Natural killer cell (primary cell): ENCODE data around the gene LRRC74B. TPM values are rescaled to one million over a fixed set of nuclear protein-coding genes. Genes with fewer than 3 reads are reported as not detected.

Source experiments
- ATAC-seq, 3 donors: fragments of 150-1000 bp in 2 of 3; fragments of 200-7000 bp in 1 of 3; cut with Tn5 transposase; 1 replicate in 1 of 3; 2 replicates in 2 of 3; pipeline ENCODE4 v1.10.0; 2021; ENCODE audit warnings: mild to moderate bottlenecking in 2 of 3, moderate library complexity in 2 of 3
- DNase-seq, 2 donors: peaks; one replicate each; pipeline versions ENCODE4 v3.0.0 to v3.0.0-alpha.2; 2013 to 2021; ENCODE audit warnings: mixed read lengths in 1 of 2
- H3K27ac ChIP-seq: one replicate; pipeline ENCODE4 v1.5.1; 2013; ENCODE audit warnings: mild to moderate bottlenecking, low read length
- H3K27me3 ChIP-seq: one replicate; pipeline ENCODE4 v1.6.1; 2013; ENCODE audit warnings: low read length; ENCODE audit not compliant: control insufficient read depth, insufficient read depth
- H3K36me3 ChIP-seq: one replicate; pipeline ENCODE4 v1.6.1; 2013; ENCODE audit warnings: low read length; ENCODE audit not compliant: control insufficient read depth, insufficient read depth
- H3K4me1 ChIP-seq: one replicate; pipeline ENCODE4 v1.6.1; 2013; ENCODE audit warnings: low read length; ENCODE audit not compliant: control insufficient read depth, insufficient read depth
- H3K4me3 ChIP-seq: one replicate; pipeline ENCODE4 v1.5.1; 2013; ENCODE audit warnings: low read length
- H3K9me3 ChIP-seq: one replicate; pipeline ENCODE4 v1.6.1; 2013; ENCODE audit warnings: low read length; ENCODE audit not compliant: control insufficient read depth, insufficient read depth
- H3K27ac Mint-ChIP-seq, 2 donors: one replicate each; pipeline ENCODE4 v1.8.0; 2022; ENCODE audit warnings: mild to moderate bottlenecking in 2 of 2, mixed read lengths in 2 of 2, moderate library complexity in 1 of 2
- H3K27me3 Mint-ChIP-seq, 2 donors: one replicate each; pipeline ENCODE4 v1.8.0; 2022; ENCODE audit warnings: low read depth in 2 of 2, mixed read lengths in 2 of 2
- H3K36me3 Mint-ChIP-seq: one replicate; pipeline ENCODE4 v1.8.0; 2022; ENCODE audit warnings: mixed read lengths
- H3K4me1 Mint-ChIP-seq, 2 donors: one replicate each; pipeline ENCODE4 v1.8.0; 2022; ENCODE audit warnings: mixed read lengths in 2 of 2
- H3K4me3 Mint-ChIP-seq: one replicate; pipeline ENCODE4 v1.8.0; 2022; ENCODE audit warnings: mild to moderate bottlenecking, moderate library complexity, mixed read lengths
- H3K9me3 Mint-ChIP-seq, 2 donors: one replicate each; pipeline ENCODE4 v1.8.0; 2022; ENCODE audit warnings: mixed read lengths in 2 of 2
- CTCF ChIP-seq: fragments of 200-600 bp; IDR thresholded peaks from one replicate; pipeline ENCODE4 v1.8.0; 2022; ENCODE audit warnings: antibody characterized with exemption
- WGBS: methylation state at CpG from one replicate; pipeline ENCODE4 v1.1.7; 2013; ENCODE audit warnings: missing lambda C conversion rate; ENCODE audit not compliant: insufficient coverage; 5-methylcytosine and 5-hydroxymethylcytosine counted together
- intact Hi-C: fragments of 100-400 bp; cut with micrococcal nuclease; formaldehyde crosslinking; loops from one replicate; pipeline ENCODE4 v1.14.2; 2022
- total RNA-seq, 4 donors: library from RNA; stranded (reverse); fragments of 120-200 nt in 1 of 4; gene quantifications; one replicate each; pipeline versions ENCODE4 v1.2.3 to v1.2.4, GENCODE V29; 2013 to 2022

LRRC74B gene
- total RNA-seq, 3 donors from 2014 or later (not counting 1 experiment from before 2014, with no cell fraction given): 0.11 TPM; not detected in 2

DNA sequence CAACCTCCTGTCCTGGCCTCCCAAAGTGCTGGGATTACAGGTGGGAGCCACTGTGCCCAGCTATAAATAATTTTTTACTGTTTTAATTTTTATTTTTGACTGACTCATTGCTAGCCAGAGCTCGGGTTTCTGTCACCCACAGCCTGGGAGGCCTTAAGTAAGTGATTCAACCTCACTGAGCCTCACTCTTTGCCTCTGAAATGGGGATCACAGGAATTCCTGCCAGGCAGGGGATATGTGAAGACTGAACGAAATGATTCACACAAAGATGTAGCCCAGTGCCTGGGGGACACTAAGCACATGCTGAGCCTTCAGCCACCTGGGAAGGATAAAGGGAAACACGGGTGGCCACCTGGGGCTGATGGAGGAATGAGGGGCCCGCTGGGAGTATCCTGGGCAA, 3.8 kb upstream of the LRRC74B start:
- Mint-ChIP-seq H3K4me1 (peaks cover 17 to 33% of the 10 kb centered on the region in 2 donors), H3K36me3 (no peaks in the 10 kb centered on the region), H3K27ac (no peak overlapping the region), H3K9me3 (no peaks in the 10 kb centered on the region), H3K27me3 (peaks cover 17 to 21% of the 10 kb centered on the region in 2 donors), H3K4me3 (no peak overlapping the region)
- H3K9me3 ChIP-seq: no peaks in the 10 kb centered on the region
- intact Hi-C loops: no loop called here
- peaks cover 25% of the 10 kb centered on the region for H3K4me1 ChIP-seq
- H3K27ac ChIP-seq: no peak overlapping the region
- H3K4me3 ChIP-seq: no peak overlapping the region
- WGBS: 82% methylated on average over 4 of the region's 4 CpGs
- no peak for TF ChIP-seq CTCF
- no peaks in the 10 kb centered on the region for H3K27me3 ChIP-seq
- H3K36me3 ChIP-seq: no peaks in the 10 kb centered on the region
- DNase-seq (no peak), ATAC-seq (no peak)

DNA sequence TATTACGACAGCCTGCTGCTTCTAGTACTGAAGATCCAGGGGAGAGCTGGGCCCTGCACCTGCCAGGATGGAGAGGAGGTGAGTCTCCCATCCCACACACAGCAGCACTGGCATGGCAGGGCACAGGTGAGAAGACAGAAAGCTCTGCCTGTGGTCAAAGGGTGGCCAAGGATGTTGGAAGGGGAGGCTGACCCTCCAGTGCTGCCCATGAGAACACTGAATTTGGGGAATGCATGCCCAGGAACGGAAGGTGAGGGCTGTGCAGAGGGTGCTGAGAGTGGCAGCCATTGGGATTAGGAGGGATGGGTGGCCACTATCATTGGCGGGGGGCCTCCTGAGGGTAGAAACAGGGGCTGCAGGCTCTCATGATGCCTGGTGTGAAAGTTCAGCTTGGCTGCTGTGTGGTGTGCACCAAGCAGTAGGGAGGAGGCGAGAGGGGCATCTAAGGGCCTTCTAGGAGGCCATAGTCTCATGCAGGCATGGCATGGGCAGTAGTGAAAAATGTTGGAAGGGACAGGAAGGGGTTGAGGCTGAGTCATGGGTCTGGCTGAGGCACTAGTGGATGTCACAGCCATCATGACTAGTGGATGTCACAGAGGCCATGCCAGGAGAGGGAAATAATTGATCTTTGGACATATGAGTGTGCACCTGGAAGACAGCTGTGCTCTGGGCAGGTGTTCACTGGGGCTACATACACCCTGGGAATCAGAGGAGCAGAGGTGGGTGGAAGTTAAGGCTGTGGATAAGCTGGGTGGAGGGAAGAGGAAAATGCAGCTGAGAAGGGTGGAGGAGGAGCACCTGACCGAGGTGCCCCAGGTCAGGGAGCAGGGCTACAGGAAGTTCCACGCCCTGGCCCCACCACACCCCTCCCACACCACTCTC, 2.5 kb upstream of the LRRC74B start:
- intact Hi-C loops: no loop called here

GRCh38 chr22:21043860-21044535, 1.7 kb upstream of the LRRC74B start:
- H3K36me3 Mint-ChIP-seq: no peaks in the 10 kb centered on the region
- H3K4me1 ChIP-seq: peaks cover 25% of the 10 kb centered on the region
- no peak overlapping the region for H3K27ac ChIP-seq
- H3K27me3 ChIP-seq: no peaks in the 10 kb centered on the region
- H3K9me3 Mint-ChIP-seq: no peaks in the 10 kb centered on the region
- H3K27ac Mint-ChIP-seq: peak overlapping the region in 1 of 2 donors; percentile 94
- no peaks in the 10 kb centered on the region for H3K9me3 ChIP-seq
- no peak for ATAC-seq
- H3K27me3 Mint-ChIP-seq: peaks cover 17 to 21% of the 10 kb centered on the region in 2 donors
- H3K4me1 Mint-ChIP-seq: peaks cover 17 to 33% of the 10 kb centered on the region in 2 donors
- no peaks in the 10 kb centered on the region for H3K36me3 ChIP-seq
- intact Hi-C loops: no loop called here
- 90% methylated on average over 15 of the region's 15 CpGs for WGBS
- no peak for TF ChIP-seq CTCF
- no peak overlapping the region for H3K4me3 ChIP-seq
- DNase-seq: no peak
- H3K4me3 Mint-ChIP-seq: no peak overlapping the region

More for the DNA sequence above, 2.5 kb upstream of the LRRC74B start:
- H3K4me3 Mint-ChIP-seq: no peak overlapping the region
- ATAC-seq (no peak), DNase-seq (no peak)
- H3K4me3 ChIP-seq: no peak overlapping the region
- no peak overlapping the region for H3K27ac ChIP-seq
- H3K4me1 ChIP-seq: peaks cover 25% of the 10 kb centered on the region
- H3K27ac Mint-ChIP-seq: peak overlapping the region in 1 of 2 donors; percentile 94
- H3K4me1 Mint-ChIP-seq: peaks cover 17 to 33% of the 10 kb centered on the region in 2 donors
- WGBS: 87% methylated on average over 5 of the region's 6 CpGs
- no peaks in the 10 kb centered on the region for H3K36me3 ChIP-seq
- no peak for TF ChIP-seq CTCF
- peaks cover 17 to 21% of the 10 kb centered on the region in 2 donors for H3K27me3 Mint-ChIP-seq
- no peaks in the 10 kb centered on the region for H3K9me3 ChIP-seq
- no peaks in the 10 kb centered on the region for H3K9me3 Mint-ChIP-seq
- no peaks in the 10 kb centered on the region for H3K36me3 Mint-ChIP-seq
- H3K27me3 ChIP-seq: no peaks in the 10 kb centered on the region
